Measurements from ENCODE around the gene NFATC1. TPM values are rescaled to one million over a fixed set of nuclear protein-coding genes. Genes with fewer than 3 reads are reported as not detected.

NFATC1 gene
- 0.53 and 1.7 TPM in 2 replicates for total RNA-seq

DNA sequence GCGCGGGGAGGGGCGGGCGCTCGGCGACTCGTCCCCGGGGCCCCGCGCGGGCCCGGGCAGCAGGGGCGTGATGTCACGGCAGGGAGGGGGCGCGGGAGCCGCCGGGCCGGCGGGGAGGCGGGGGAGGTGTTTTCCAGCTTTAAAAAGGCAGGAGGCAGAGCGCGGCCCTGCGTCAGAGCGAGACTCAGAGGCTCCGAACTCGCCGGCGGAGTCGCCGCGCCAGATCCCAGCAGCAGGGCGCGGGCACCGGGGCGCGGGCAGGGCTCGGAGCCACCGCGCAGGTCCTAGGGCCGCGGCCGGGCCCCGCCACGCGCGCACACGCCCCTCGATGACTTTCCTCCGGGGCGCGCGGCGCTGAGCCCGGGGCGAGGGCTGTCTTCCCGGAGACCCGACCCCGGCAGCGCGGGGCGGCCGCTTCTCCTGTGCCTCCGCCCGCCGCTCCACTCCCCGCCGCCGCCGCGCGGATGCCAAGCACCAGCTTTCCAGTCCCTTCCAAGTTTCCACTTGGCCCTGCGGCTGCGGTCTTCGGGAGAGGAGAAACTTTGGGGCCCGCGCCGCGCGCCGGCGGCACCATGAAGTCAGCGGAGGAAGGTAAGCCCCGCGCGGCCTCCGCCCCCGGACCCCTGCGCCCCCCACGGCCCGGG lies at the start of gene NFATC1:
Gene NFATC1 (plus strand): TSS at position 170 of the 644 bp plus-strand sequence. CDS start 295 bp downstream, at position 465.
- no peak for TF ChIP-seq CTCF (IDR thresholded peaks at IDR 0.05; ENCODE audit: insufficient read depth, low read length, severe bottlenecking)
- Histone ChIP-seq H3K36me3 (ENCODE audit: control insufficient read depth, insufficient read depth, low read length) (no peaks in the 10 kb centered on the region), H3K27me3 (ENCODE audit: control insufficient read depth, insufficient read depth, low read length) (no peaks in the 10 kb centered on the region), H3K4me3 (ENCODE audit: low read depth, low read length) (peak within 1 kb of the TSS; percentile 57)
- peak; percentile 35 for DNase-seq (ENCODE audit: low read depth)
- FAIRE-seq, result no peak

GRCh38 chr18:79345981-79346380 lies 49.7 kb upstream of the NFATC1 start:
- Histone ChIP-seq H3K27me3 (ENCODE audit: control insufficient read depth, insufficient read depth, low read length) (no peaks in the 10 kb centered on the region), H3K4me3 (ENCODE audit: low read depth, low read length) (no peak overlapping the region), H3K36me3 (ENCODE audit: control insufficient read depth, insufficient read depth, low read length) (peaks cover 11% of the 10 kb centered on the region)
- no peak for FAIRE-seq
- no peak for DNase-seq (ENCODE audit: low read depth)
- TF ChIP-seq CTCF (IDR thresholded peaks at IDR 0.05; ENCODE audit: insufficient read depth, low read length, severe bottlenecking), result no peak

DNA sequence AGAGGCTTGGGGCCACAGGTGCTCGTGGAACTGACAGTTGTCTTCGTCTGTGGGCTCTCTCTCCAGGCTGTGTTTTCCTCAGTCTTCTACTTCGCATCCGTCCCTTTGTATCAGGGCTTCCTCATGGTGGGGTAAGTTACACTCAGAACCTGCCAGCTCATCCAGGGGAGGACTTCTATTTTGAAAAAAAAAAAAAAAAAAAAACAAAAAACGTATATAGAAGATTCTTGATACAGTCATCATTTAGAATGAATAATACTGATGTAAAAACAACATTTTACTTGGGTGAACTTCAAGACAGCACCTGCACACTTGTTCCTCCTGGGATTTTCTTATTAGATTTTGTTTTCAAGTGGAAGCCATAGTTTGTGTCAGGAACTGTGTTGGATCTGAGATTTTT lies 47.7 kb upstream of the NFATC1 start:
- DNase-seq (ENCODE audit: low read depth) (peak; percentile 29), FAIRE-seq (no peak)
- Histone ChIP-seq H3K27me3 (ENCODE audit: control insufficient read depth, insufficient read depth, low read length) (no peaks in the 10 kb centered on the region), H3K4me3 (ENCODE audit: low read depth, low read length) (no peak overlapping the region), H3K36me3 (ENCODE audit: control insufficient read depth, insufficient read depth, low read length) (peaks cover 13% of the 10 kb centered on the region)
- TF ChIP-seq CTCF (IDR thresholded peaks at IDR 0.05; ENCODE audit: insufficient read depth, low read length, severe bottlenecking), result no peak

DNA sequence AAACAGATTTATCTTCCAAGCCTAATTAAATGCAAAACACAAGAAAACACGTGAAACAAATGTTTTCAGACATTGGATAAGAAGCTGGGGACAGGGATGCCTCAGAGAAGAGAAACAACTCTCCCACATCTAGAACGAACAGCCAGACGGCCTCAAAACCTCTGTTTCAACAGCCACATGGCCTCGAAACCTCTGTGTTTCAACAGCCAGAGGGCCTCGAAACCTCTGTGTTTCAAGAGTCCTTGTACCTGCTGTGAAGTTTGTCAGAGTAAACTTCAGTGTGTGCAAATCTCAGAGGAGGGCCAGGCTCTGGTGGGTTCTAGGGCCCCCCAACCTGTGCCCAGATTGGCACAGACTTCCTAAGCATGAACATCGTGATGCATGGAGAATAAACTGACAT lies 43.3 kb upstream of the NFATC1 start:
- FAIRE-seq (no peak), DNase-seq (ENCODE audit: low read depth) (no peak)
- Histone ChIP-seq H3K36me3 (ENCODE audit: control insufficient read depth, insufficient read depth, low read length) (peaks cover 1% of the 10 kb centered on the region), H3K4me3 (ENCODE audit: low read depth, low read length) (no peak overlapping the region), H3K27me3 (ENCODE audit: control insufficient read depth, insufficient read depth, low read length) (no peaks in the 10 kb centered on the region)
- no peak for TF ChIP-seq CTCF (IDR thresholded peaks at IDR 0.05; ENCODE audit: insufficient read depth, low read length, severe bottlenecking)

DNA sequence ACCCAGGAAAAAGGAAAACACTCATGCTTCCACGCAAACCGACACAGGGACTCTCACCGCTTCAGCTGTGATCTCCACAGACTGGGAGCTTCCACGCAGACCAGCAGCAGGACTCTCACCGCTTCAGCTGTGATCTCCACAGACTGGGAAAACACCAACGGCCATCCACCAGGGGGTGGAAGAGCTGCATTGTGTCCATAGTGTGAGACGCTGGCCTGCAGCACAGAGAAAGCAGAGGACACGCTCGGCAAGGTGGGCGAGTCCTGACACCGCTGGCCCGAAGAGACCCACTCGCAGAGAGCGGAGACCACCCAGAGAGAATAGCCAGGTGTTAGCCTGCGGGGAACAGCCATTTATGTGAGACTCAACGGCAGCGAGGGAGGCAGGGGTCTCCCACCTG lies 42.5 kb upstream of the NFATC1 start:
- Histone ChIP-seq H3K36me3 (ENCODE audit: control insufficient read depth, insufficient read depth, low read length) (peaks cover 1% of the 10 kb centered on the region), H3K4me3 (ENCODE audit: low read depth, low read length) (no peak overlapping the region), H3K27me3 (ENCODE audit: control insufficient read depth, insufficient read depth, low read length) (no peaks in the 10 kb centered on the region)
- no peak for TF ChIP-seq CTCF (IDR thresholded peaks at IDR 0.05; ENCODE audit: insufficient read depth, low read length, severe bottlenecking)
- no peak for FAIRE-seq
- no peak for DNase-seq (ENCODE audit: low read depth)

DNA sequence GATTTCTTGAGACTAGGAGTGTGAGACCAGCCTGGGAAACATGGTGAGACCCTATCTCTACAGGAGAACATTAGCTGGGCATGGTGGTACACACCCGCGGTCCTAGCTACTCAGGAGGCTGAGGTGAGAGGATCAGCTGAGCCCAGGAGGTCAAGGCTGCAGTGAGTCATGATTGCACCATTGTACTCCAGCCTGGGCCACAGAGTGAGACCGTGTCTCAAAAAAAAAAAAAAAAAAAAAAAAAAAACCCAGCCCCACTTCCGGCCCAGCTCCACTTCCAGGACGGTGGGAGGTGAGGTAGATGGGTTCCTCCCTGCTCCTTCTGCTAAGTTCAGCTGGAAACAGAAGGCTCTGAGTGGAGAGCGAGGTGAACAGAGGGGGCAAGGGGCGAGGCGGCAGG lies 41.4 kb upstream of the NFATC1 start:
- no peak for FAIRE-seq
- Histone ChIP-seq H3K27me3 (ENCODE audit: control insufficient read depth, insufficient read depth, low read length) (no peaks in the 10 kb centered on the region), H3K36me3 (ENCODE audit: control insufficient read depth, insufficient read depth, low read length) (peaks cover 1% of the 10 kb centered on the region), H3K4me3 (ENCODE audit: low read depth, low read length) (no peak overlapping the region)
- no peak for DNase-seq (ENCODE audit: low read depth)
- TF ChIP-seq CTCF (IDR thresholded peaks at IDR 0.05; ENCODE audit: insufficient read depth, low read length, severe bottlenecking), result no peak
